ENCODE results near the gene CFAP74.

Gene CFAP74

DNA sequence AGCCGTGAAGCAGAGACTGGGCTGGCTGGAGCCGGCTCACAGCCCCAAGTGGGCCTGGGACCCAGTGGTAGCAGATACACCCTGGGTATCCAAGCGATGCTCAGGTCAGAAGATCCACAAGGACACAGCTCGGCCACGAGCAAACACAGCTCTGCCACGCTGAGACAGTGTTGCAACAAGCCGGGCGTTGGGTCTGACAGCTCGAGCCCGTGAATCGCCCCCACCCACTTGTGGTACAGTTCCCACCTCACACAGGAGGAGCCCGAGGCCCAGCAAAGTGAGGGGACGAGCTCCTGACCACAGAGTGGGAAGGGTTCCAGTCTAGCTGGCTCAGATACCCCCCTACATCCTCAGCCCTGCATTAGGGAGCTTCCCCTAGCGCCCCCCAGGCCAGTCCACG, 37.7 kb upstream of the CFAP74 start:
- DNase-seq (ENCODE audit: low read depth, low spot score) = no peak

GRCh38 chr1:2039251-2039650, 35.7 kb upstream of the CFAP74 start:
- DNase-seq (ENCODE audit: low read depth, low spot score) = no peak

DNA sequence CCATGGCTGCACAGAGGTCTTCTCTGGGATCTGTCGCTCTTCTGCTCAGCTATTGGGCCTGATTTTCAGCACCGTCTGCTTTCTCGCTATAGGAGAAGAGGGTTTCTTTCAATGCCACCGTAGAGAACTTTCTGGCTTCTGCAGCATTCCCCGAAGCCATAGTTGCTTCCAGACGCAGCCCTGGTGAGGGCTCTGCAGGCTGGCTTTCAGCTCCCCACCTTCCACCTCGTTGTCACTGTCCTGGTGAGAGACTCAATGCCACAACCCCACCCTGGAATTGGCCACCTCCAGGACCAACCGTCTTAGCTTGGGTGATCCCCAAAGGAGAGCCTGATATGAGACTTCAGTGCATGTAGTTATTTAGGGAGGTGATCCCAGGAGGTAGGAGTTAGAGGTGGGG, 34.6 kb upstream of the CFAP74 start:
- no peak for DNase-seq (ENCODE audit: low read depth, low spot score)

- DNase-seq (ENCODE audit: low read depth, low spot score) = no peak
These were observed 33.9 kb upstream of the CFAP74 start for GRCh38 chr1:2037314-2037979.

GRCh38 chr1:2036287-2036686, 32.7 kb upstream of the CFAP74 start:
- no peak for DNase-seq (ENCODE audit: low read depth, low spot score)

GRCh38 chr1:2033165-2033564, 29.6 kb upstream of the CFAP74 start:
- DNase-seq (ENCODE audit: low read depth, low spot score) = no peak

- DNase-seq (ENCODE audit: low read depth, low spot score) = no peak
These were observed 29.2 kb upstream of the CFAP74 start for GRCh38 chr1:2032737-2033136.

- peak; percentile 62 for DNase-seq (ENCODE audit: low read depth, low spot score)
These were observed 28.3 kb upstream of the CFAP74 start for GRCh38 chr1:2031546-2032540.

DNA sequence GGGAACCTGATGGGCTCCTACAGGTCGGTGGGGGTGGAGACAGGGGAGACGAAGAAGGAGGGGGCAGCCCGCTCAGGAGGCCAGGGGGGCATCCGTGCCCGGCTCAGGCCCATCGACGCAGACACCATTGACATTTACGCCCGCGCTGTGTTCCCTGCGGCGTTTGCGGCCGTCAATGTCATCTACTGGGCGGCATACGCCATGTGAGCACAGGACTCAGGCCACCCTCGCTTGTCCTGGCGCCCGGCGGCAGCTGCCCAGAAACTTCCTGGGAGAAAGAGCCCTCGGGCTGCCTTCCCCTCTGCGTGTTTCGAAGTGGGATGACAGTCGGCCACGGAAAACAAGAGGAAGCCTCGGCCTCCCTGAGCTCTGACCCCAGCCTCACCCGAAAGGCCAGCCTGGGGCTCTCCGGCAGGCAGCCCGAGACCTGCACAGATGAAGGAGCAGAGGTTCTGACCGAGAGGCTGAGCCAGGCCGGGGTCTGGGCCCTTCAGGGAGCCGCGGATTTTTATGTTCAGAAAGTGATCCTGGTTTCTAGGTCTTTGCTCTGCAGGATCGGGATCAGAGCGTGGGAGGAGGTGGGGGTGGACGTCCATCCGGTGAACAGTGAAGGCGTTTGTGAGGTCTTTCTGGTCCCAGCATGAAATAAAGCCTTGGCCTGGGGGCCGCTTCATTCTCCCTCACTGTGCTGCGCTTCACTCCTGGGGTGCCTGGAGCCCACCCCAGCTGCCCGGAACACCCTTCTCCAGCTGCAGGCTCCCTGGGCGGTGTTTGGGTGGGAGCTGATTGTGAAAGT, 26.7 kb upstream of the CFAP74 start:
- no peak for DNase-seq (ENCODE audit: low read depth, low spot score)

DNA sequence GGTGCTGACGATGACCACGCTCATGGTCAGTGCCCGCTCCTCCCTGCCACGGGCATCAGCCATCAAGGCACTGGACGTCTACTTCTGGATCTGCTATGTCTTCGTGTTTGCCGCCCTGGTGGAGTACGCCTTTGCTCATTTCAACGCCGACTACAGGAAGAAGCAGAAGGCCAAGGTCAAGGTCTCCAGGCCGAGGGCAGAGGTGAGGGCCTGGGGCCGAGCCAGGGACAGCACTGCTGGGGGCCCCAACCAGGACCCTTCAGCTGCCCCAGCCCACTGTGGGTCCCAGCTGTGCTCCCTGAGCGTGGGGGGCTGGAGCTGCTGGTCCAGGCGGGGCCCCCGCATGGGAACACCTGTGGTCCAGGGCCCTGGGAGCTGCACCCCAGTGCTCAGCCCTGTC, 26.0 kb upstream of the CFAP74 start:
- DNase-seq (ENCODE audit: low read depth, low spot score) = no peak

DNA sequence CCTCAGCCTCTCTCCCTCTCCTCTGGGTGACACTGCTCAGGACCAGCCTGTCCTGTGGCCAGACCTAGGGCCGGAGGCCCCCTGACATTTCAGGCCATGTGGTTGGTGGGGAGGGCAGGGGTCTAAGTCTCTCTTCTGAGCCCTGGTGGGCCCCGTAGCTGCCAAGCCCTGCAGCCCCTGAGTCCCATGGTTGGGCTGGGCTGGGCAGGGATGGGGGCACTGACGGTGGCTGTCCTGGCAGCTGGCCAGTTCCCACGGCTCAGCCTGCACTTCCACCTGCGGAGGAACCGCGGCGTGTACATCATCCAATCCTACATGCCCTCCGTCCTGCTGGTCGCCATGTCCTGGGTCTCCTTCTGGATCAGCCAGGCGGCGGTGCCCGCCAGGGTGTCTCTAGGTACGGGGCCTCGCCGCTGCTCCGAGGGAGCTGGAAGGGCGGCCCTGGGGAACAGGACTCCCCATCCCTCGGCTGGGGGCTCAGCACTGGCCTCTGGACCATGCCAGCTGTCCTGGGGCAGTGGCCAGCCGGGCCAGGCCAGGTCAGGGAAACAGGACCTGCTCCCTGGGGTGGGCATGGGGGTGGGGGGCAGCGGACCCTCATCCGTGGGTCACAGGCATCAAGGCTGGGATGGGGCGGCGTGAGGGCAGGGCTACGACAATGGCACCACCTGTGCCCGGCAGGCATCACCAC, 25.4 kb upstream of the CFAP74 start:
- no peak for DNase-seq (ENCODE audit: low read depth, low spot score)

- no peak for DNase-seq (ENCODE audit: low read depth, low spot score)
These were observed 24.5 kb upstream of the CFAP74 start for GRCh38 chr1:2027961-2028583.

DNA sequence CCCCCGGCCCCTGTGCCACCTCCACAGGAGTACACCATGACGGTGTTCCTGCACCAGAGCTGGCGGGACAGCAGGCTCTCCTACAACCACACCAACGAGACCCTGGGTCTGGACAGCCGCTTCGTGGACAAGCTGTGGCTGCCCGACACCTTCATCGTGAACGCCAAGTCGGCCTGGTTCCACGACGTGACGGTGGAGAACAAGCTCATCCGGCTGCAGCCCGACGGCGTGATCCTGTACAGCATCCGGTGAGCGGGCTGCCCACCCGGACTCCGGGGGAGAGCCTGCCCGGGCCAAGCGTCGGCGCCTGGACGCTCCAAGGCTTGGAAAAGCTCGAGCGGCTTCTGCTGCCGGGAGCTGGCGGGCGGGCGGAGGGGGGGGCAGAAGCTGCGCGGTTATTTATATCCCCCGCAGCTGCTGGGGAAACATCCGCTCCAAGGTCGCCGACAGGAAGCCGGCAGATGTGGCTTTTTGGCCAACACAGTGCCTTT, 21.9 kb upstream of the CFAP74 start:
- DNase-seq (ENCODE audit: low read depth, low spot score) = no peak

DNA sequence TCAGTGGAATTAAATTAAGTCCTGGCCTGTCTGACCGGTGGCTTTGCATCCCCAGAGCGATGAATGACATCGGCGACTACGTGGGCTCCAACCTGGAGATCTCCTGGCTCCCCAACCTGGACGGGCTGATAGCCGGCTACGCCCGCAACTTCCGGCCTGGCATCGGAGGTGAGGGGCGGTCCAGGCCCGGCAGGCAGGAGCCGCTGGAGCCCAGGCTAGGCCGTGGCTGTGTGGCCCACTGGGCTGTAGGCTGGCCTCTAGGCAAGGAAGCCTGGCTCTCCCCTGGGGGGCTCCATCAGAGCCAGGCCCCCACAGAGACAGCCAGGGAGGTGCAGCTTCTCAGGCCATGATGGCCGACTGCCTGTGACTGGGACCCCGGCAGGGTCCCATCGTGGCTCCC, 21.3 kb upstream of the CFAP74 start:
- DNase-seq (ENCODE audit: low read depth, low spot score) = no peak

GRCh38 chr1:2024451-2024850, 20.9 kb upstream of the CFAP74 start:
- no peak for DNase-seq (ENCODE audit: low read depth, low spot score)

DNA sequence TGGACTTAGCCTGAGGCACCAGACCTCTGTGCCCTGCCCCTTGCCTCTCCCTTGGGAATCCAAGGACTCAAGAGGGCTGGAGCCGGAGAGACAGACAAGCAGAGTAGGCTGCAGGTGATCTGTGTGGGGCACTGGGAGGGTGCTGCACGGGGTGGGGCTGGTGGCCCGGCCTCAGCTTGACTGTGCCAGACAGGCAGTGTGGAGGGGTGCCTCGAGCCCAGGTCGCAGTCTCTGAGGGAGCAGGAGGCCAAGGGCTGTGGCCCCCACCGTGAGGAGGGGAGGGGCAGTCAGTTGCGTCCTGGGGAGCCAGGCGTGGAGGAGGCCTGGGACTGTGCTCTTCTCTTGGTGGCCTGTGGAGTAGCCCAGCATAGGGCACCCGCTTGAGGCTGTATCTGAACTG, 19.6 kb upstream of the CFAP74 start:
- DNase-seq (ENCODE audit: low read depth, low spot score) = no peak

DNA sequence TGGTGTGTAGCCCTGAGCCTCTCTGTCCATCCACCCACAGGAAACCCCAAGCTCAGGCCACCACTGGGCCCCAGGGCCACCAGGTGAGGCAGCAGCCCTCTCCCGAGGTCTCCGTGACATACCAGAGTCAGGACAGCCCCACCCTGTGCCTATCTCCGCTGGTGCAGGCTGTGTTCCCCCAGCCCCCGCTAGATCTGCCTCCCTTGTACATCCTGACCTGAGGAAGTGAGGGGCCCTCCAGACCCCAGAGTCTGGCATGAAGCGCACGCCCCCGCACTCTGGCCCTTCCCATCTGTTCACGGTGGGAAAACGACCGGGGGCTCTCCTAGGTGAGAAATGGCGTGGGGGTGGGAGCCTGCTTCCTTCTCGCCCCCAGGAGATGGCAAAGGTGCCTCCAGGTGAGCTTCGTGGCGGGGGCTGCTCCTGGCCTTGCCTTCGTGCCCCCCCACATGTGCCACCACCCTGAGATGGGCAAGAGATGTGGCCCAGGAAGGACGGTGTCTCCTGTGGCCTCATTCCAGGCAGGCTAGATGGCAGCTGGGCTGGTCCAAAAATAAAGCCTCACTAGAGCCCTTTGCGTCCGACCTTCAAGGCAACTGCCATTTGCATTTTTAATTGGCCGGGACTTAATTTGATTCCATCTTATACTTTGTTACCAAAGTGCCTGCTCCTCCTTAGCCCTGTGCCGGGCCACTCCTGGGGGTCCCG, 18.6 kb upstream of the CFAP74 start:
- no peak for DNase-seq (ENCODE audit: low read depth, low spot score)

DNA sequence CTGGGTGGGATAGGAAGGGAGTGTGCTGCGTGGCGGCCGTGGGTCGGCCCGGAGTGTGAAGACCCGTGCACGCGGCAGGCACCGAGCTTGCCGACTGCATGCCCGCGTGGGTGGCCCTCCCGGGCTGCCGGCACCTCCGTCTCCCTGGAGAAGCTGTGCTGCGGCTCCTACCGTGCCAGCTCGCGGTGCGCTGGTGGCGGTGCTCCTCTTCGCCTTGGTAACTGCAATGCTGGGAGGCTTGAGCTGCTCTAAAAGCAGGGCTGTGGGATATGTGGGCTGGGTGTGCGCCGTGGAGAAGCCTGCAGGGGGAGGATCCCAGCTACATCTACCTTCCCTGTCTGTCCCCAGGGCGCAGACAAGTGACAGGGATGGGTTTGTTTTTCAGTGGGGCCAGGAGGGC, 18.0 kb upstream of the CFAP74 start:
- no peak for DNase-seq (ENCODE audit: low read depth, low spot score)

- DNase-seq (ENCODE audit: low read depth, low spot score) = no peak
These were observed 16.7 kb upstream of the CFAP74 start for GRCh38 chr1:2020310-2020655.

DNA sequence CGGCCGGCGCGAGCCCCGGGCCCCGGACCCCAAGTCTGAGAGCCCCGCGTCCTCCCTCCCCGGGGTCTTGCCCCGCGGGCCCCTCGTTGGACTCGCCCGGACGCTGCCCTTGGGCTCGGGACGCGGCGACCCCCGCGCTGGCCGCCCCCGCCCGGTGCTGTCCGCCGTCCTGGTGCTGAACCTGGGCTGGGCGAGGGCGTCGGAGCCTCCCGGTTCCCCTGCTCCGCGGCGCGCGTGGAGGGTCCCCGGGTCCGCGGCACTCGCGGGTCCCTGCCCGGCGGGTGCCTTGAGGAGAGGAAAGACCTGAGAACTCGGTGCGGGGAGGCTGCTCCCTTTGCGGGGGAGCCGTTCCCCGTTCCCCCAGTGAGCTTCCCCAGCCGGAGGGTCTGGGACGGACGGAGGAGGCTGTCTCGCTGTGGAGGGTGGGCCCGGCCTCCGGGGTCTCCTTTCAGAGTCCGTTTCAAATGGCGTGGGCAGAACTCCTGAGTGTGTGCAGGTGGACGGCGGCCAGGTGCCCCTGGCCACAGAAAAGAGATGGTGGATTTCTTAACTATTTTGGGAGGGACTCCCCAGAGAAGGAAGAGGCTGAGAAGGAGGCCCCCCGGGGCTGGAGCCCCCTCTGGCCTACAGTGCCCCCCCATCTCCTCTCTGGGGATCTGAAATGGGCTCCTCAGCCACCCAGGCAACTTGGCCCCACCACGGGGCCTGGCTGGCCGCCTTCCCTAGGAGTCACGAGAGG, 16.2 kb upstream of the CFAP74 start:
- peak; percentile 37 for DNase-seq (ENCODE audit: low read depth, low spot score)
